Mucosa of descending colon (tissue), 3 donors: ENCODE data around the gene ERC1. TPM values are rescaled to one million over a fixed set of nuclear protein-coding genes. Genes with fewer than 3 reads are reported as not detected.

Experiments
- ATAC-seq: fragments of 200-7000 bp; cut with Tn5 transposase; one replicate; pipeline ENCODE4 v1.9.1; 2020; ENCODE audit warnings: mild to moderate bottlenecking, moderate library complexity
- DNase-seq, 3 donors: peaks; one replicate each; pipeline ENCODE4 v3.0.0-alpha.2; 2020
- H3K36me3 ChIP-seq: fragments of 200-600 bp; one replicate; pipeline ENCODE4 v1.8.0; 2021; ENCODE audit warnings: low read depth, mild to moderate bottlenecking
- H3K4me1 ChIP-seq: fragments of 200-600 bp; one replicate; pipeline ENCODE4 v1.8.0; 2021; ENCODE audit warnings: low read depth, mild to moderate bottlenecking
- H3K4me3 ChIP-seq: fragments of 200-600 bp; one replicate; pipeline ENCODE4 v1.8.0; 2021; ENCODE audit warnings: mild to moderate bottlenecking
- H3K9me3 ChIP-seq: fragments of 200-600 bp; one replicate; pipeline ENCODE4 v1.8.0; 2021; ENCODE audit warnings: mild to moderate bottlenecking
- intact Hi-C, 2 donors: fragments of 100-400 bp; cut with DNase I in 1 of 2; cut with micrococcal nuclease in 1 of 2; formaldehyde crosslinking; loops; one replicate each; pipeline versions ENCODE4 v1.11.0 to v1.11.1; 2022; cut with DNase I, micrococcal nuclease
- total RNA-seq, 3 donors: library from RNA; stranded (reverse); fragmentation: NEBNext Ultra II Directional in 2 of 3; extraction: Animal tissue kit (Norgen Biotek cat#: 25700) in 2 of 3; gene quantifications; one replicate each; pipeline versions ENCODE4 v1.2.1 to v1.2.4, GENCODE V29; 2021 to 2023
- TF ChIP-seq, protein P1 (sequence below): fragments of 200-600 bp; IDR thresholded peaks from one replicate; pipeline ENCODE4 v1.8.0; 2022; ENCODE audit warnings: antibody characterized with exemption, mild to moderate bottlenecking
- donor health status: DM: no; HTN: no; CAD: no; lungs with moderate emphysema.
- donor health status: DM: no; HTN: no; CAD: no.
- donor health status: DM: no; HTN: yes; CAD: no.

Gene ERC1
- total RNA-seq, 3 donors from 2014 or later: 42.6 to 76.3 (median 49.6) TPM

DNA sequence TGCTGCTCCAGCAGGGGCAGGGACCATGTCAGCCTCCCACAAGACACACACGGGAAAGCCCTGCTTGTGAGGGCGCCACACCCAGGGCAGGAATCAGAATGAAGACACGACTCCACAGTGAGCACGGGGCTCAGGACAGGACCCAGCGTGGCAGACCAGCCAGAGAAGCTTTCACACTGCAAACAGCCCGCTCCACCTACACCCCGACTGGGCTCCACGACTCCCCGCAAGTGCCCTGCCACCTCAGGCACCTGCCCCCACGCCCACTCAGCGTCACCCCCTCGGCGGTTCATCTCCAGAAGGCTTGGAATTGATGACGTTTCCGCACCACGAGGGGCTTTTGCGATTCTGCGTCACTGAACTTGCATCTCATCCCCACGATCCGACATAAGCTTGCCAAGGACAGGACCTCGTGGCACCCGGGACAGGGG is 512.3 kb downstream of the ERC1 start:
- ATAC-seq: no peak

DNA sequence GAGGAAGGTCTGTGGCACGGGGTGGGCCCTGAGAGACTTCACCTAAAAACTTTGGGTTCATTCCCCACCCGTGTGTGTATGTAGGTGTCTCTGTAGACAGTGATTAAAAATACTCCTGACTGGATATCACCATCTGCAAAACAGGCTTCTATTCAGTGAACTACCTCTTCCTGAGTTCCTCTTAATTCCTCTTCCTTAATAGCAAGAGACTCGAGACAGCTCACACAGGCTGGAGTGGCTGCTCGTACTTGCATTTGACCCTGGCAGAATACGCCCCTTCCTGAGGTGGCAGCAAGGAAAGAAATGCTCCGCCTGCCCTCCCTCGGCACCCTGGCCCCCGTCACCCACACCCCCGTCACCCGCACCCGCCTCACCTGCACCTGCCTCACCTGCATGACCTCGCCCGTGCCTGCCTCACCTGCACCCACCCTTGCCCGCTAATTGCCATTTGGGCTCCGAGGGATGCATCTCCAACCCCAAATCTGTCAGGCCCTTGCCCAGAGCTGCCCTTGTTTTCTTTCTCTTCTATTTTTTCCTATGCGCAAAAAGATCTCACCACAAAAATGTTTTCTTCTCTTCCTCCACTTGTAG is 513.4 kb downstream of the ERC1 start:
- H3K4me3 ChIP-seq: no peak overlapping the region
- intact Hi-C loops: no loop called here
- no peaks in the 10 kb centered on the region for H3K4me1 ChIP-seq
- H3K9me3 ChIP-seq: no peaks in the 10 kb centered on the region
- peak; percentile 66 for ATAC-seq
- DNase-seq: peak in 1 of 3 donors; percentile 25
- H3K36me3 ChIP-seq: no peaks in the 10 kb centered on the region
- TF ChIP-seq, protein P1, sequence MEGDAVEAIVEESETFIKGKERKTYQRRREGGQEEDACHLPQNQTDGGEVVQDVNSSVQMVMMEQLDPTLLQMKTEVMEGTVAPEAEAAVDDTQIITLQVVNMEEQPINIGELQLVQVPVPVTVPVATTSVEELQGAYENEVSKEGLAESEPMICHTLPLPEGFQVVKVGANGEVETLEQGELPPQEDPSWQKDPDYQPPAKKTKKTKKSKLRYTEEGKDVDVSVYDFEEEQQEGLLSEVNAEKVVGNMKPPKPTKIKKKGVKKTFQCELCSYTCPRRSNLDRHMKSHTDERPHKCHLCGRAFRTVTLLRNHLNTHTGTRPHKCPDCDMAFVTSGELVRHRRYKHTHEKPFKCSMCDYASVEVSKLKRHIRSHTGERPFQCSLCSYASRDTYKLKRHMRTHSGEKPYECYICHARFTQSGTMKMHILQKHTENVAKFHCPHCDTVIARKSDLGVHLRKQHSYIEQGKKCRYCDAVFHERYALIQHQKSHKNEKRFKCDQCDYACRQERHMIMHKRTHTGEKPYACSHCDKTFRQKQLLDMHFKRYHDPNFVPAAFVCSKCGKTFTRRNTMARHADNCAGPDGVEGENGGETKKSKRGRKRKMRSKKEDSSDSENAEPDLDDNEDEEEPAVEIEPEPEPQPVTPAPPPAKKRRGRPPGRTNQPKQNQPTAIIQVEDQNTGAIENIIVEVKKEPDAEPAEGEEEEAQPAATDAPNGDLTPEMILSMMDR: no peak

More for the DNA sequence above, 512.3 kb downstream of the ERC1 start:
- intact Hi-C loops: no loop called here
- H3K36me3 ChIP-seq: no peaks in the 10 kb centered on the region
- no peaks in the 10 kb centered on the region for H3K9me3 ChIP-seq
- no peaks in the 10 kb centered on the region for H3K4me1 ChIP-seq
- TF ChIP-seq, protein P1: no peak
- DNase-seq: no peak
- no peak overlapping the region for H3K4me3 ChIP-seq

DNA sequence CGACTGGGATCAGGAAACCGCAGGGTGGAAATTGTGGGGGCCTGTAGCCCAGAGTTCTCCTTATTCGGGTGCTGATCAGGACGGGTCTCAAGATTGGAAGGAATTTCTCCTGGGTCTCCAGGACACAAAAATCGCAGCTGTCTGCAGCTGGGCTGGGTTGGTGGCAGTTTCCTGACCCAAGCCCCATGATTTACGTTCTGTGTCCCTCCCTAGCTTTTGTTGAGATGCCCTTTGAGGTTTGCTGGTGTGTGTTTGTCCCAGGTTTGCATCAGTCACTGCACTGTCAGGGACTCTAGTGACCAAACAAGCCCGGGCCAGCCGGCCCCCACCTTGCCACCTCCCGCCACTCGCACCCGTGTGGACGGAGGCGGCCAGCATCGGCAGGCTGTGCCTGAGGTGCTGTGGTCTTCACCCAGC is 513.9 kb downstream of the ERC1 start:
- no peak for DNase-seq
- ATAC-seq: no peak
- no peaks in the 10 kb centered on the region for H3K9me3 ChIP-seq
- no peak overlapping the region for H3K4me3 ChIP-seq
- TF ChIP-seq, protein P1: no peak
- intact Hi-C loops: no loop called here
- H3K4me1 ChIP-seq: no peaks in the 10 kb centered on the region
- no peaks in the 10 kb centered on the region for H3K36me3 ChIP-seq

DNA sequence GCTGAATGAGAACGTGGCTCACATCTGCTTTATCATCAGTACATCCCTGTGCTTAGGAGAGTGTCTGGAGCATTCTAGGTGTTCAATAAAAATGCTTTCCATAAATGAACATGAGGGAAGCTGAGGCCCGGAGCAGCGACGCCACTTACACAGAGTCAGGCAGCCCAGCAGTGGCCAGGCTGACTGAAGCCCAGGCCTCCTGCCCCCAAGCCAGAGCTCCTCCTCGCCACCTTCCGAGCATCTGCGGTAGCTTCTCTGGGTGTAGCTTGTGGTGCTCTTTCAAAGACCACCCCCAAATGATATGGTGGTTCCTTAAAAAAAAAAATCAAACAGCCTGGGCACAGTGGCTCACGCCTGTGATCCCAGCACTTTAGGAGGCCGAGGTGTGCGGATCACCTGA is 514.6 kb downstream of the ERC1 start:
- DNase-seq (no peak), ATAC-seq (no peak)
- H3K4me1 ChIP-seq: no peaks in the 10 kb centered on the region
- no peaks in the 10 kb centered on the region for H3K36me3 ChIP-seq
- H3K9me3 ChIP-seq: no peaks in the 10 kb centered on the region
- TF ChIP-seq, protein P1: no peak
- intact Hi-C loops: no loop called here
- no peak overlapping the region for H3K4me3 ChIP-seq

DNA sequence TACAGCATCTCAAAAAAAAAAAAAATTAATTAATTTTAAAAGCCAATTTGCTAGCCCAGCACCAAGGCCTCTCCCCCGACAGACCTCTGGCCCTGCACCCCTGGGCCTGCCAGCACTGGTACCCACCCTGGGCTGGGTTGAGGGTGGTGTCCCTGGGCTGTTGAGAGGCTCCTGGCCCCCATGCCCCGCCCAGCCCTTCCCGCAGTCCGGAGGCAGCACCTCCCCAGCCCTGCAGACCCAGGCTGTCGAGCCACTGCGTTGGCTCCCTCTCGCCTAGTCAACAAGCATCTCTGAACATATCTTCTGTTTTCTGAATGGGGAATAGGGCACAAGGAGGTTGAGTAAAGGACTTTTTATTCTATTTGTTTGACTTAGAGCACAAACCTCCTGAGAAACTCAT is 516.3 kb downstream of the ERC1 start:
- no peak overlapping the region for H3K4me3 ChIP-seq
- no peaks in the 10 kb centered on the region for H3K36me3 ChIP-seq
- TF ChIP-seq, protein P1: no peak
- ATAC-seq: no peak
- no peak for DNase-seq
- H3K4me1 ChIP-seq: no peaks in the 10 kb centered on the region
- intact Hi-C loops: no loop called here
- H3K9me3 ChIP-seq: no peaks in the 10 kb centered on the region
